Measurements from ENCODE around the gene KCNN3. TPM values are rescaled to one million over a fixed set of nuclear protein-coding genes. Genes with fewer than 3 reads are reported as not detected.

The KCNN3 gene
- total RNA-seq, 1 donor from 2014 or later = 0.07 TPM

GRCh38 chr1:154819628-154820590 lies 50.2 kb downstream of the KCNN3 start:
- intact Hi-C loops (cut with micrococcal nuclease) = no loop called here

- intact Hi-C loops (cut with micrococcal nuclease) = no loop called here
Measured at GRCh38 chr1:154818911-154819310, 51.2 kb downstream of the KCNN3 start.

GRCh38 chr1:154816937-154817336 lies 53.1 kb downstream of the KCNN3 start:
- intact Hi-C loops (cut with micrococcal nuclease) = no loop called here

GRCh38 chr1:154816369-154816768 lies 53.7 kb downstream of the KCNN3 start:
- intact Hi-C loops (cut with micrococcal nuclease) = no loop called here

- intact Hi-C loops (cut with micrococcal nuclease) = no loop called here
Measured at GRCh38 chr1:154813846-154814505, 56.1 kb downstream of the KCNN3 start.

- intact Hi-C loops (cut with micrococcal nuclease) = no loop called here
Measured at GRCh38 chr1:154813300-154813816, 56.7 kb downstream of the KCNN3 start.

GRCh38 chr1:154812877-154813276 lies 57.2 kb downstream of the KCNN3 start:
- intact Hi-C loops (cut with micrococcal nuclease) = no loop called here

GRCh38 chr1:154810571-154810970 lies 59.5 kb downstream of the KCNN3 start:
- intact Hi-C loops (cut with micrococcal nuclease) = no loop called here

GRCh38 chr1:154809436-154810413 lies 60.4 kb downstream of the KCNN3 start:
- intact Hi-C loops (cut with micrococcal nuclease) = loop anchor here (2.0 kb wide), 1 partner anchor 51 kb away; no protein-coding TSS in a partner anchor

- intact Hi-C loops (cut with micrococcal nuclease) = loop anchor here (2.0 kb wide), 1 partner anchor 52 kb away; no protein-coding TSS in a partner anchor
Measured at GRCh38 chr1:154808909-154809262, 61.2 kb downstream of the KCNN3 start.

- intact Hi-C loops (cut with micrococcal nuclease) = loop anchor here (2.0 kb wide), 1 partner anchor 52 kb away; no protein-coding TSS in a partner anchor
Measured at GRCh38 chr1:154808261-154808908, 61.7 kb downstream of the KCNN3 start.

- intact Hi-C loops (cut with micrococcal nuclease) = no loop called here
Measured at GRCh38 chr1:154807048-154807591, 63.0 kb downstream of the KCNN3 start.

GRCh38 chr1:154806333-154806732 lies 63.7 kb downstream of the KCNN3 start:
- intact Hi-C loops (cut with micrococcal nuclease) = no loop called here

- intact Hi-C loops (cut with micrococcal nuclease) = no loop called here
Measured at GRCh38 chr1:154802982-154803920, 66.8 kb downstream of the KCNN3 start.

- intact Hi-C loops (cut with micrococcal nuclease) = no loop called here
Measured at GRCh38 chr1:154802336-154802969, 67.6 kb downstream of the KCNN3 start.

GRCh38 chr1:154801234-154802011 lies 68.7 kb downstream of the KCNN3 start:
- intact Hi-C loops (cut with micrococcal nuclease) = no loop called here

GRCh38 chr1:154799188-154799587 lies 70.9 kb downstream of the KCNN3 start:
- intact Hi-C loops (cut with micrococcal nuclease) = no loop called here

- intact Hi-C loops (cut with micrococcal nuclease) = no loop called here
Measured at GRCh38 chr1:154798645-154799044, 71.4 kb downstream of the KCNN3 start.
